HG02852 (cell line): ENCODE measurements around the gene STK25.

ENCODE experiments used
- ATAC-seq: cut with Tn5 transposase; IDR thresholded peaks from one replicate; pipeline ENCODE4 v1.9.1; 2021; ENCODE audit warnings: mild to moderate bottlenecking, moderate library complexity; ENCODE audit not compliant: unreplicated experiment

STK25 gene

DNA sequence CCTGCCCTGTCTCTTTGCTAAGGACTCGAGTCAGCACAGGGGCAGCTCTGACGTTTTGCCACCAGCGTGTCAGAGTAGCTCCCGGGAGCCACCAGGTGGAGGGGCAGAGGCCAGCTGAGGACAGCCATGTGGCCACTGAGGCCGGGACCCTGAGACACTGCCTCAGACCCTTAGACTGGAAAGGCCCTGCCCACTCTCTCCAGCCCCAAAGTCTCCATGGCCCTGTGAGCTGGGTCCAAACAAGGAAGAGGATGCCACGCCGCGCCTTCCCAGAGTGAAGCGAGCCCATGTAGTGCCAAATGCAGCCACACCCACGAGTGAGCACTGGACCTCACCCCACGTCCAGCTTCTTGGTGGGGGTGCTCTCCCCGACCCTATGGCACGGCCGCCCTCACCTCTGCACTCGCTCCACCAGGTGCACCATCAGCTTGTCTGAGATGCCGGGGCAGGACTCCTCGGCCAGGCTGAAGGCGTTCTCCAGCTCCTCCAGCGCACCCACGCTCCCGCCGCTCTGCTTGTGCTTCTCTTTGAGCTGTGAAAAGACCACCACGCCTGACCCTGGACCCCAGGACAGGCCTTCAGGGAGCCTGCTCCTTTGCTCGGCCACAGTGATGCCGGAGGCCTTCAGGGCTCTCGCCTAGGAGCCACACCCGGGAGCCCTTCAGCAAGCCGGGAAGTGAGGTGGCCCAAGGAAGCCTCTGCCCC lies 12.2 kb downstream of the STK25 start:
- ATAC-seq = no peak

DNA sequence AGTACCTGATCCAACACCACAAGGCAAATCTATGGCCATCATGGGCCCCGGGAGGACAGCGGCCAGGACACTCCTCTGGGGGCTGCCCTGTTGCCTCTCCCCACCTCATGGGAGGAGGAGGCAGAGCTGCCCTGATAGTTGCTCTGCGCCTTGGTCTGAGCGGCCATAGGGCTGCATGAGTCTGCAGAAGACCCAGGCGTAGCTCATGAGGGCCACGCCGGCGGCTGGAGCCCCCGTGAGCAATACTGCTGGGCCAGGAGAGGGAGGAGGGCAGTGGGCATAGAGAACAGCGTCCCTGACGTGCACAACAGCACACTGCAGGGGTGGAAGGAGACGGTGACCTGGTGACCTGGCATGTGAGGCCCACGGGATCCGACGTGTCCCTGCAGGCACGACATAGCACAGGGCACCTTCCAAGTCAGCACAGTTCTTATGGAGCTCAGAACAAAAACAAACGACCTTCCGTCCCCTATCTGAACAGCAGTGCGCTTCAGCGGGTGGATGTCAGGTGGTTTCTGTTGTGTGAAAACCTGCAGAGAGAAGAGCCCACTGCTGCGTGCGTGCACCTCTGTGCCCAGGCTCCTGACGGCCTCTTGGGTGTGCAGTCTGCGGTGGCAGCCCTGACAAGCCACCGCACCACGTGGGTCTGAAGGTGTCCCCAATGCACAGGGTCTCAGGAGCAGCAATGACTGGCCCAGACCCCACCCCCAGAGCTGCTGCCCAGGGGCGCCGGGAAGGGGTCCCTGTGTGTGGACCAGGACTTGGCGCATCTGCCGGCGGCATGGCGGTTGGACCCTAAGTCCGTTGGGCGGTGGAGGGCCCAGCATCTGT lies 13.0 kb downstream of the STK25 start:
- no peak for ATAC-seq

DNA sequence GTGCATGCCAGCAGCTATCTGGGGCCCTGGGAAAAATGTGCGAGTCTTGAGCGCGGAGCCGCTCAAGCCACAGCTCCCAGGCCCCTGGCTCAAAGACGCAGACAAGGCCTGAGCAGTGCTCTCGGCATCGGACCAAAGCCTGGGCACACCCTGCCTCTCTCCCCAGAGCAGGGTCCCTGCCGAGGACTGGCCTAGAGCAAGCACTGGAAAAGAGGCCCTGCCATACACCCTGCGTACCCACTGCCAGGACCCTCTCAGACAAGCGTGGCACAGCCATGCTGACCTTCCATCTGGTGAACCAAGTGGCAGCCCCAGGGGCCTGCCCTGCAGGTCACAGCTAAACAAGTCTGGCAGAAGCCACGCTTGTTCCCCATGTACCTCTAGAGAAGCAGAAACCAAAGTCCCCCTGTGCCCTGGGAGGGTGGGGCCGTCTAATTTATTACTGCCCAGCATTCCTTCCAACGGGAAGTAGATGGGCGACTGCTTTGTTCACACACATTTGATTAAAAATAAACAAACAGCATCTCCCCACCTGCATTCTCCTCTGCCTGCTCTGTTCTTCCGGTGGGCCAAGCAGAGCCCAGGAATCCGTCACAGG lies 14.0 kb downstream of the STK25 start:
- ATAC-seq = no peak

GRCh38 chr2:241493092-241493491 lies 15.3 kb downstream of the STK25 start:
- no peak for ATAC-seq

GRCh38 chr2:241492174-241492565 lies 16.2 kb downstream of the STK25 start:
- no peak for ATAC-seq

GRCh38 chr2:241491549-241492173 lies 16.7 kb downstream of the STK25 start:
- ATAC-seq = no peak

DNA sequence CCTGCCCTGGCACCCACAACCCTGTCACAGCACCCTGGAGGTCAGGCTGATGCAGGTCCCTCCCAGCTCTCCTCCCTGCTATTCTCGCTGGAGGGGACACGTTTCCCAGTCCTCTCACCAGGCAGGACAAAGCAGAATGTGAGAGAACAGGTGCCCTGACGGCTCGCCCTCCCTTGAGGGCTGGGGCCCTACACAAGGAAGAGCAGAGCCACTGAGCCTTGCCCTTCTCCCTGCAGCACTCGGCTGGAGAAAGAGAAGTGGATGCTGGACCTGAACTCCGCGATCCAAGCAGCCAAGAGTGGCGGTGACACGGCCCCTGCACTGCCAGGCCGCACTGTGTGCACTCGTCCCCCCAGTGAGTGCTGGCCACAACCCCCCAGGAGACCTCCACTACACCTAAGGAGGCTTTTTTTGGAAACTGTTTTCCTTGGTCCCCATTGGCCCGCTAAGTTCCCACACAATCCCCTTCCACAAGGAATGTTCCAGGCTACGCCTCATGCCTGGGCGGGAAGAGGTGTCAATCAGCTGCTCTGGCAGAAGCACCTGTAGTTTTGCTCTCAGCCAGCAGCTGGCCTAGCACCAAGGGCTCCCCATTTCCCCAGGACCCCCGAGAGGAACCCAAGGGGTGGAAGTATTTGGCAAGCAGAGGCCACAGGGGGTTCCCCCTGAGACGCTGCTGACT lies 17.4 kb downstream of the STK25 start:
- no peak for ATAC-seq

DNA sequence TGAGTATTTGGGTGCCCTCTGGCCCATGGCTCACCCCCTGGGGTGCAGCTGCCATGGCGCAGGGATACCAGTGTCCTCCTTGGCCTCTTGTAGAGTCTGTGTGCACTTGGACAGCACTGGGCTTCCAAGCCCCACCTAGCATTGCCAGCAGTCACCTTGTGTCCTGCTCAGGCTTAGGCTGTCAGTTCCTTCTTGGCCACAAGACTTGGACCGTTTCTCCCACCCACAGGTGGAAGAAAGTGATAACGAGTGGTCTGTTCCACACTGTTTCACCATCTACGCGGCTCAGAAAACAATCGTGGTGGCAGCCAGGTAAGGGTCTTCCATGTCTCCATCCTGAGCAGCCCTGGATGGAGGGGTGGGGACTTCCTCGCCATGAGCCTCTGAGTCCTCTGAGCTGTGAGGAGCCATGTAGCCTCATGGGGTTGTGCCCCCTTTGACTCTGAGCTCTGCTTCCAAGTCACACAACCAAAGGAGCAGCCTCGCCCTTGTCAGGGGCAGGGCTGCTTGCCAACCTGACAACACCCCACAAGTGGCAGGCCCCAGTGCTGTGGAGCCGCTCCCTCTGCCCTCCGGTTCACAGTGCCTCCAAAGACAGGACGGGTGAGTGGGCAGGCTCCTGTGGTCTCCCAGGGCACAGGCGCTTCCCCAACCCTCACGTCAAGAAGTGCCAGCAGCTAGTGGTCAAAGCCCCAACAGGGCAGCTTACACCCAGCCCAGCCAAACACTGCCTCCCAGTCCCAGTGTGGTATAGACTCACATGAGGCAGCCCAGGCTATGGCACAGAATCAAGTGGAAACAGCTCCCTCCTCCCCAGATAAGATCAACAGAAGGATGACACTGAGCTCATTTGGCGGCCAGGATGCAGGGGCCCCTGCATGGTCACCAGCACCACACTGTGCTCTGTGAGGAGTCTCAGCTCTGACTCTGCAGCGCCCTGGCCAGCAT lies 18.4 kb downstream of the STK25 start:
- no peak for ATAC-seq

DNA sequence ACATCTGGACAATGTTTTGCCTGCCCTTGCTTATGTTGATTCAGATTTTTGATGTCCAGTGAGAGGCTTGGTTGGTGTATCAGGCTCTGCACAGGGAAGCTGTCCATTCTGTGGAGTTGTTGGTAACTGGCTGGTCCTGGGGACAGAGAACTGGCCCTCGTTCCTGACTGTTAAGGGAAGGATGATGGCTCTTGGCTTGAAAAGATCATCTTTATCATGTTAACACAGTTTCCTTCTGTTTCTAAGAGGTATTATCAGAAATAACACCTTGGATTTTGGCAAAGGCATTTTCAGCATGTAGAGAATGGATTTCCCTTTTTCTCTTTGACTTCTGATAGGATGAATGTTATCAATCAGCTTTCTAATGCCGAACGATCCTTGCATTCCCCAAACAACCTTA lies 19.3 kb downstream of the STK25 start:
- ATAC-seq = no peak

GRCh38 chr2:241485172-241485911 lies 23.0 kb downstream of the STK25 start:
- no peak for ATAC-seq

DNA sequence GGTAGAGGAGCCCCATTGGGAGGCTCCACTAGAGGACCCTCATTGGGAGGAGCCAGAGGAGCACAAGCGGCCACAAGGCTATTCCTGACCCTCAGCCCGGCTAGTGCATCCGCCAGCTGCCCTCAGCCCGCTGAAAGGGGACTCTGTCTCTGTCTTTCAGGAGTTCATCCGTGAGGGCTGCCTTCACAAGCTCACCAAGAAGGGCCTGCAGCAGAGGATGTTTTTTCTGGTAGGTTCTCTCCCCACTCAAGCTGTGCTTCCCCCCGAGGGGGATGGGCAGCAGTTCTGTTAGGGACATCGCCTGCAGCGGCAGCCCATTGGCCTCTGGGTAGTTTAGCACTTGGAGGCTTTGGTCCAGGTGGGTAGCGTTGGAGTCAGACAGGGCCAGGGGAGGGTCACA lies 25.1 kb downstream of the STK25 start:
- ATAC-seq = no peak

DNA sequence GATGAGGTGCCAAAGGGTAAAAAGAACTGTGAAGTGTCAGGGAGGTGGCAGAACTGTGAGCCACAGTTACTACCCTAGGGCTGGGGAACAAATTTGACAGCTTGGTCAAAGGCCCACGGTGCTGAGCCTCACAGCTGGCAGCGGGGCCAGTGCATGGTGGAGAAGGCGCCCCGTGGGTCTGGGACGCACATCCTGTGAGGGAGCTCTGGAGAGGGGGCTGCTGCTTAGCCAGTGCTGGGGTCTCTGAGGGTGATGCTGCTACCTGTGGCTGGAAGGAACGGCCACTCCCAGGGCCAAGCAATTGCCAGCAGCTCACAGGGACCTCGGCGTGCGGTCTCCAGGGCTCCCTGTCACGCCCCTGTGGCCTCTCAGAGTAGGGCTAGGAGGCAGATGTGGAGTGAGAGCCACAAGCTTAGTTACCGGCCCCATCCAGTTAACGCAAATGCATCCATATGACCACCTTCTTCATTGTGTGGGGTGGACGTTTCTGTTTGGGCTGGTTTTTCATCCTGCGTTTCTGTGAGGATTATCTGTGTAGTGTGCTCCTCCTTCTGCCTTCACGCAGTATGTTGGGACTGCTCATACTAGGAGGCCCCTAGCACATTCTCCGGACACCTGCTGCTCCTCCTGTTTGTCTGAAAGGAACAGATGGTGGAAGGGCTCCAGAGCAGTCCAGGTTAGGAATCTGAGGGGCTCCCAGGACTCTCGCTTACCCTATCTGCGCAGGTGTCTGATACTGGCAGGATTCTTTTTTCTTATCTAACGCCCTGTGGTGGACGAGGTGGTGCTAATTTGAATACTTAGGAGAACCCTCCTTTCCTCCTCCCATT lies 26.0 kb downstream of the STK25 start:
- no peak for ATAC-seq

- no peak for ATAC-seq
These were observed 26.7 kb downstream of the STK25 start for GRCh38 chr2:241481687-241482086.

DNA sequence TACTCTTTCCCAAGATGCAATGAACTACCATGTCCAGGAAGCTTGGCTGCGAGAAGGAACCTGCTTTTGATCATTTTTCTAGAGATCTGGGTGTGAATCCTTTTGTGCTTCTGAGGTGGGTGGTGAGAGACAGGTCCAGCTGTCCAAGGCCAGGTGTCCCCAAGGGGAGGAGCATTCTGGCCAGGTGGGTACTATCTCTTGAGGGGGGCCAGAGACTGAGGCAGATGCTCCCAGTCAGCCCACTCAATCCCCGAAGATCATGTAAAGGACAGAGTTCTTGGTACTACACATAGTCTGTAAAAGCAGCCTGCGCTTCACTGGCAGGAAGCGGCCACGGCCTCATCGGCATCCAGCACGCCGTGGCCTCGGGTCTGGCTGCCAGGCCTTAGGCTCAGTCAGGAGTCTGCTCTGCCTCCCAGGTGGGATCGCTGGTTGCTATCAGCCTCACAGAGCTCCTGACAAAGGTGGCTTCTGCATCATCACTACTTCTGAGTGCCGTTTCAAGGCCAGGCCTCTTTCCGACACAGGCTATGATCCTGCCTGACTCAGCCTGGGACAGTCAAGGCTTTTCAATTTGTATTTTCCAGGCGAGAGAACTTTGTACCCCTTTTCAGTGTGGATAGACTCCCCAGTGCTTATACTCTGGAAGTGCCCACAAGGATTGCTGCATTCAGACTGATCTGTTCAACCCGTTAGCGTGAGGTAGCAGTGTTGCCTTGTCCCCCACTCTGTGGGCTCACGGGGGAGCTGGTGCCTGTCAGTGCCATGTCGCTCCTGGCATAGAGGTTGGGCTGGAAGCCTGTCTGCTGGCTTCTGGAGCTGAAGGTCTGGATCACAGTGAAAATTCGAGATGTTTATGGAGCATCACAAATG lies 29.1 kb downstream of the STK25 start:
- ATAC-seq = no peak

DNA sequence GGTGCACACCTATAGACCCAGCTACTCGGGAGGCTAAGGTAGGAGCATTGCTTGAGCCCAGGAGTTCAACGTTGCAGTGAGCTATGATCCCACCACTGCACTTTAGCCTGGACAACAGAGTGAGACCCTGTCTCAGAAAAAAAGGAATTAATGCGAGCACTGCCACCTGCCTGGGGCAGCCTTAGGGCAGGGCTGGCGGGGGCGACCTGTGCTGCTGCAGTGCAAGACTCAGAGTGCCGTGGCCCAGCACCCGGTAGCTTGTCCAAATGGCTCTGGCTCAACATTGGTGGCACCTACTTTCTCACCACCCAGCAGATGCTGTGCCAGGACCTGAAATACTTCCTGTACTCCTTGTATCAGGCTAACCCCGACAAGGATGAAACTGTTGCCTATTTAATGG lies 30.2 kb downstream of the STK25 start:
- no peak for ATAC-seq

DNA sequence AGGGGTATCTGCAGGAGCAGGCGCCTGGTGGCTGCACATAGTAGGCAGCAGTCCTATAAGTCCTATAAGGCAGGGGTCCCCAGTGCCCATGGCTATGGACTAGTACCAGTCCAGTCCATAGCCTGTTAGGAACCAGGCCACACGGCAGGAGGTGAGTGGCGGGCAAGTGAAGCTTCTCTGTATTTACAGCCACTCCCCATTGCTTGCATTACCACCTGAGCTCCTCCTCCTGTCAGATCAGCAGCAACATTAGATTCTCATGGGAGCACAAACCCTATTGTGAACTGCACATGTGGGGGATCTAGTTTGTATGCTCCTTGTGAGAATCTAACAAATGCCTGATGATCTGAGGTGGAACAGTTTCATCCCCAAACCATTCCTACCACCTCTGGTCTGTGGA lies 33.1 kb downstream of the STK25 start:
- no peak for ATAC-seq

DNA sequence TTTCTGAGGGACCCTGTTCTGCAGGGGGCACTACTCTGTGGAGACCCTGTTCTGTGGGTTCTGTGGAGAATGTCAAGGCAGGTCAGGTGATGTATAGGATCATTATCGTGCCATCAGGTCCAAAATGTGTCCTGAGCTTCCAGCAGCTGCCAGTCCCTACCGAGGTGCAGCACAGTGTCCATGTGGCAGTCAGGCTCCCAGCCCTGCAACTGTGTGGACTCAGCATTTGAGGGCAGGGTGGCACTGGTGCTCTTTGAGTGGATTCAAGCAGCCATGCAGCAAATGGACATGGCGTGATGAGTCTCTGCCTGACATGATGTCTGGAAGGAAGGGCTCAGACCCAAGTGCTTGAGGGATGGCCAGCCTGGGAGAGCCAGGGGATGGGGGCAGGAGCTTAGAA lies 35.0 kb downstream of the STK25 start:
- ATAC-seq = no peak
